IMR-90 (cell line): ENCODE data around the gene MAK.

ENCODE experiments used
- CEBPB ChIP-seq: IDR thresholded peaks from 2 replicates; pipeline ENCODE4 v1.6.1; 2012; ENCODE audit warnings: low read depth, low read length, improper control_type of control experiment
- CHD1 ChIP-seq: IDR thresholded peaks from 2 replicates; pipeline ENCODE4 v1.6.1; 2012; ENCODE audit warnings: low read depth, low read length, improper control_type of control experiment
- CTCF ChIP-seq: conservative IDR thresholded peaks from 2 replicates; pipeline ENCODE4 v1.5.1; 2012; ENCODE audit warnings: mild to moderate bottlenecking, low read depth, low read length, improper control_type of control experiment
- FOS ChIP-seq: fragments of 150-350 bp; IDR thresholded peaks from 2 replicates; pipeline ENCODE4 v1.6.1; 2016; ENCODE audit warnings: low read depth, low read length
- MAFK ChIP-seq: IDR thresholded peaks from 2 replicates; pipeline ENCODE4 v1.6.1; 2012; ENCODE audit warnings: low read depth, low read length, improper control_type of control experiment
- MXI1 ChIP-seq: IDR thresholded peaks from 2 replicates; pipeline ENCODE4 v1.6.1; 2012; ENCODE audit warnings: low read depth, mild to moderate bottlenecking, low read length, moderate library complexity, borderline replicate concordance
- NFE2L2 ChIP-seq: fragments of 150-350 bp; IDR thresholded peaks from 2 replicates; pipeline ENCODE4 v1.6.1; 2016; ENCODE audit warnings: low read depth, mild to moderate bottlenecking, low read length
- POLR2A ChIP-seq: IDR thresholded peaks from 2 replicates; pipeline ENCODE4 v1.6.1; 2012; ENCODE audit warnings: mild to moderate bottlenecking, low read depth, low read length
- RAD21 ChIP-seq: IDR thresholded peaks from 2 replicates; pipeline ENCODE4 v1.6.1; 2012; ENCODE audit warnings: low read length, improper control_type of control experiment
- RCOR1 ChIP-seq: IDR thresholded peaks from 2 replicates; pipeline ENCODE4 v1.6.1; 2012; ENCODE audit warnings: mild to moderate bottlenecking, low read length, improper control_type of control experiment; ENCODE audit not compliant: insufficient replicate concordance
- RFX5 ChIP-seq: IDR thresholded peaks from 2 replicates; pipeline ENCODE4 v1.8.0; 2012; ENCODE audit warnings: low read depth, mild to moderate bottlenecking, low read length, moderate library complexity
- SMC3 ChIP-seq: fragments of 150-350 bp; IDR thresholded peaks from 2 replicates; pipeline ENCODE4 v1.6.1; 2016; ENCODE audit warnings: low read depth, mild to moderate bottlenecking, antibody characterized with exemption, low read length, moderate library complexity

- no peak for TF ChIP-seq RAD21
- no peak for TF ChIP-seq CTCF
- TF ChIP-seq RFX5, result no peak
- TF ChIP-seq POLR2A, result no peak
- no peak for TF ChIP-seq FOS
- no peak for TF ChIP-seq SMC3
- no peak for TF ChIP-seq MXI1
- TF ChIP-seq CEBPB, result no peak
- TF ChIP-seq MAFK, result no peak
- TF ChIP-seq RCOR1, result no peak
- no peak for TF ChIP-seq NFE2L2
- no peak for TF ChIP-seq CHD1
Observed at GRCh38 chr6:10837622-10837994, 731 bp downstream of the MAK start.
